Adrenal gland (tissue), 12 donors: ENCODE results near the gene ZCWPW2. TPM values are rescaled to one million over a fixed set of nuclear protein-coding genes. Genes with fewer than 3 reads are reported as not detected.

Experiments
- DNase-seq, 7 donors: peaks; one replicate each; pipeline ENCODE4 v3.0.0-alpha.2; 2019 to 2020
- H3K27ac ChIP-seq, 5 donors: fragments of 200-600 bp; sonication (generic) in 4 of 5; 1 replicate in 3 of 5; 2 replicates in 2 of 5; pipeline versions ENCODE4 v1.5.1 to v1.8.0; 2016 to 2020; ENCODE audit warnings: mild to moderate bottlenecking in 1 of 5
- H3K27me3 ChIP-seq: fragments of 200-600 bp; 2 replicates; pipeline ENCODE4 v1.8.0; 2021
- H3K36me3 ChIP-seq, 2 donors: fragments of 200-600 bp; replicated peaks in 1 of 2; 1 replicate in 1 of 2; 2 replicates in 1 of 2; pipeline versions ENCODE4 v1.5.1 to v1.8.0; 2018 to 2022
- H3K4me1 ChIP-seq, 2 donors: fragments of 200-600 bp; replicated peaks in 1 of 2; 1 replicate in 1 of 2; 2 replicates in 1 of 2; pipeline versions ENCODE4 v1.5.1 to v1.8.0; 2018 to 2021
- H3K4me3 ChIP-seq, 4 donors: fragments of 200-600 bp; sonication (generic) in 3 of 4; one replicate each; pipeline ENCODE4 v1.5.1; 2016 to 2018
- H3K9me3 ChIP-seq, 3 donors: fragments of 200-600 bp; sonication (generic) in 1 of 3; replicated peaks in 1 of 3; 1 replicate in 2 of 3; 2 replicates in 1 of 3; pipeline versions ENCODE4 v1.5.1 to v1.8.0; 2016 to 2021
- CTCF ChIP-seq, 6 experiments: fragments of 450-650 bp in 4 of 6; fragments of 200-600 bp in 2 of 6; sonication (generic) in 1 of 6; IDR thresholded peaks; 1 replicate in 5 of 6; 2 replicates in 1 of 6; pipeline versions ENCODE4 v1.5.1 to v1.8.0; 2016 to 2021; ENCODE audit warnings: antibody characterized with exemption in 6 of 6, mild to moderate bottlenecking in 2 of 6, moderate library complexity in 1 of 6
- POLR2A ChIP-seq, 2 donors: fragments of 450-650 bp; IDR thresholded peaks; one replicate each; pipeline ENCODE4 v1.6.1; 2017; ENCODE audit warnings: antibody characterized with exemption in 2 of 2, mild to moderate bottlenecking in 2 of 2, moderate library complexity in 1 of 2
- WGBS, 4 donors: extraction: QIAGEN DNeasy Blood & Tissue Kit in 2 of 4; methylation state at CpG; one replicate each; pipeline versions ENCODE4 v1.1.5 to v1.1.7; 2013 to 2017; 5-methylcytosine and 5-hydroxymethylcytosine counted together
- intact Hi-C, 2 donors: fragments of 100-400 bp; cut with DNase I; formaldehyde crosslinking; loops; one replicate each; pipeline versions ENCODE4 v1.14.1 to v1.15.0; 2022 to 2023
- polyA plus RNA-seq, 3 donors: library from polyadenylated mRNA; stranded (reverse); fragments of 200-250 nt in 2 of 3; fragments of 350-450 nt in 1 of 3; fragmentation: Illumina TruSeq in 1 of 3; extraction: RNeasy Lipid Tissue Mini Kit (QIAGEN cat#74804) in 1 of 3; gene quantifications; one replicate each; pipeline ENCODE4 v1.2.3, GENCODE V29; 2013 to 2014
- total RNA-seq, 9 donors: library from RNA; depleted of rRNA in 4 of 9; stranded (reverse); fragments of >200 nt in 4 of 9; fragments of 120-200 nt in 1 of 9; fragmentation: NEBNext Ultra II Directional in 1 of 9; extraction: Animal tissue kit (Norgen Biotek cat#: 25700) in 1 of 9; gene quantifications; one replicate each; pipeline versions ENCODE4 v1.1.0 to v1.2.4, GENCODE V29; 2013 to 2023
- donor health status: healthy with polysubstance abuse.
- donor health status: Bipolar disorder and iron deficiency.
- donor health status: DM: yes; HTN: yes; CAD: no.
- donor health status: DM: no; HTN: no; CAD: no.
- donor health status: DM: no; HTN: no; CAD: no.
- donor health status: DM: yes; HTN: yes; CAD: no.

Gene ZCWPW2
- total and polyA plus RNA-seq, 12 donors: 0.55 to 2.1 (median 1.3) TPM

GRCh38 chr3:28502397-28502937 is 153.9 kb downstream of the ZCWPW2 start:
- H3K27ac ChIP-seq: no peak overlapping the region
- no peaks in the 10 kb centered on the region for H3K36me3 ChIP-seq
- WGBS, 4 donors: 79 to 87% (median 80%) methylated on average over 6 of the region's 6 CpGs
- no peaks in the 10 kb centered on the region for H3K9me3 ChIP-seq
- intact Hi-C loops: no loop called here
- TF ChIP-seq POLR2A (IDR thresholded peaks at IDR 0.05) (no peak), CTCF (IDR thresholded peaks at IDR 0.05) (no peak)
- H3K4me1 ChIP-seq: peaks cover 0 to 6% of the 10 kb centered on the region in 2 donors
- no peaks in the 10 kb centered on the region for H3K27me3 ChIP-seq
- DNase-seq: no peak
- H3K4me3 ChIP-seq: no peak overlapping the region

- intact Hi-C loops: no loop called here
- Histone ChIP-seq H3K27ac (no peak overlapping the region), H3K4me1 (peaks cover 0 to 6% of the 10 kb centered on the region in 2 donors), H3K4me3 (no peak overlapping the region), H3K27me3 (no peaks in the 10 kb centered on the region), H3K36me3 (no peaks in the 10 kb centered on the region), H3K9me3 (no peaks in the 10 kb centered on the region)
- 0 to 47% (median 17%) methylated on average over 1 of the region's 1 CpG for WGBS, 4 donors
- DNase-seq: no peak
- no peak for TF ChIP-seq CTCF (IDR thresholded peaks at IDR 0.05)
- TF ChIP-seq POLR2A (IDR thresholded peaks at IDR 0.05): no peak
These were observed 156.5 kb downstream of the ZCWPW2 start for GRCh38 chr3:28504976-28505375.

- DNase-seq: no peak
- Histone ChIP-seq H3K9me3 (no peaks in the 10 kb centered on the region), H3K4me3 (no peak overlapping the region), H3K27ac (no peak overlapping the region), H3K27me3 (no peaks in the 10 kb centered on the region), H3K4me1 (no peaks in the 10 kb centered on the region), H3K36me3 (no peaks in the 10 kb centered on the region)
- WGBS, 4 donors: 86 to 95% (median 95%) methylated on average over 3 of the region's 3 CpGs
- intact Hi-C loops: no loop called here
- TF ChIP-seq POLR2A (IDR thresholded peaks at IDR 0.05) (no peak), CTCF (IDR thresholded peaks at IDR 0.05) (no peak)
These were observed 173.1 kb downstream of the ZCWPW2 start for GRCh38 chr3:28521663-28522062.

- Histone ChIP-seq H3K9me3 (no peaks in the 10 kb centered on the region), H3K27ac (no peak overlapping the region), H3K4me3 (no peak overlapping the region), H3K36me3 (no peaks in the 10 kb centered on the region), H3K27me3 (no peaks in the 10 kb centered on the region), H3K4me1 (no peaks in the 10 kb centered on the region)
- 0 to 100% (median 27%) methylated on average over 1 of the region's 1 CpG for WGBS, 4 donors
- TF ChIP-seq CTCF (IDR thresholded peaks at IDR 0.05): no peak
- no peak for TF ChIP-seq POLR2A (IDR thresholded peaks at IDR 0.05)
- intact Hi-C loops: no loop called here
- no peak for DNase-seq
These were observed 193.8 kb downstream of the ZCWPW2 start for GRCh38 chr3:28542351-28542750.
